Liver (tissue), 3 donors: ENCODE data around the gene TNS1.

Source experiments
- FOXA1 ChIP-seq: IDR thresholded peaks from 2 replicates; pipeline ENCODE4 v1.6.1; 2016; ENCODE audit warnings: antibody characterized with exemption
- RXRA ChIP-seq, 2 donors: IDR thresholded peaks; 2 replicates each; pipeline ENCODE4 v1.6.1; 2017 to 2018; ENCODE audit warnings: antibody characterized with exemption in 2 of 2, mild to moderate bottlenecking in 1 of 2
- TF ChIP-seq, protein P1 (sequence below): fragments of 150-350 bp; IDR thresholded peaks from 2 replicates; pipeline ENCODE4 v1.5.1; 2017; ENCODE audit warnings: improper control_type of control experiment, low read depth, low read length; ENCODE audit not compliant: missing input control
- TF ChIP-seq, protein P2 (sequence below): IDR thresholded peaks from 2 replicates; pipeline ENCODE4 v1.6.1; 2016; ENCODE audit warnings: antibody characterized with exemption
- donor health status: healthy.
- donor health status: healthy.

DNA sequence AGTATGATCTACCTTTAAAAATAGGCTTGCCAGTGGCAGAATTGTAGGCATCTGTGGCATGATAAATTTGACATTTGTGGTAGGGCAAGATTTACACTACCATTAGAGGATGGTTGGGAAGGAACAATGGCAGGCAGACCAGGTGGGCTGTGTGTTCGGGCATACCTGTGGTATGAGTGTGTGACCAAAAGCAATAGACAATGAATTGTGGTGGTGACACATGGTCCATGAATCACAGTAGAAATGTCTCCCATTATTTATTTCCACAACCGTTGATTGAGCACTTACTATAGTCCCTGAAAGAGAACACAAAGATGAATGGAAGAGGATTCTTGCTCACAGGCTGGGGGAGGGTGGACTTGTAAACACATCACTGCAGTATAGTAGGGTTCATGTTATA, 36.4 kb upstream of the TNS1 start:
- TF ChIP-seq, protein P1, sequence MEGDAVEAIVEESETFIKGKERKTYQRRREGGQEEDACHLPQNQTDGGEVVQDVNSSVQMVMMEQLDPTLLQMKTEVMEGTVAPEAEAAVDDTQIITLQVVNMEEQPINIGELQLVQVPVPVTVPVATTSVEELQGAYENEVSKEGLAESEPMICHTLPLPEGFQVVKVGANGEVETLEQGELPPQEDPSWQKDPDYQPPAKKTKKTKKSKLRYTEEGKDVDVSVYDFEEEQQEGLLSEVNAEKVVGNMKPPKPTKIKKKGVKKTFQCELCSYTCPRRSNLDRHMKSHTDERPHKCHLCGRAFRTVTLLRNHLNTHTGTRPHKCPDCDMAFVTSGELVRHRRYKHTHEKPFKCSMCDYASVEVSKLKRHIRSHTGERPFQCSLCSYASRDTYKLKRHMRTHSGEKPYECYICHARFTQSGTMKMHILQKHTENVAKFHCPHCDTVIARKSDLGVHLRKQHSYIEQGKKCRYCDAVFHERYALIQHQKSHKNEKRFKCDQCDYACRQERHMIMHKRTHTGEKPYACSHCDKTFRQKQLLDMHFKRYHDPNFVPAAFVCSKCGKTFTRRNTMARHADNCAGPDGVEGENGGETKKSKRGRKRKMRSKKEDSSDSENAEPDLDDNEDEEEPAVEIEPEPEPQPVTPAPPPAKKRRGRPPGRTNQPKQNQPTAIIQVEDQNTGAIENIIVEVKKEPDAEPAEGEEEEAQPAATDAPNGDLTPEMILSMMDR: no peak
- TF ChIP-seq, protein P2, sequence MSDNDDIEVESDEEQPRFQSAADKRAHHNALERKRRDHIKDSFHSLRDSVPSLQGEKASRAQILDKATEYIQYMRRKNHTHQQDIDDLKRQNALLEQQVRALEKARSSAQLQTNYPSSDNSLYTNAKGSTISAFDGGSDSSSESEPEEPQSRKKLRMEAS: no peak
- TF ChIP-seq RXRA (IDR thresholded peaks at IDR 0.05) (no peak), FOXA1 (no peak)
